Measurements from ENCODE around the gene LEFTY1.
A peak's percentile ranks its signal among the peaks of the same experiment; 100 is the strongest.

LEFTY1 gene

DNA sequence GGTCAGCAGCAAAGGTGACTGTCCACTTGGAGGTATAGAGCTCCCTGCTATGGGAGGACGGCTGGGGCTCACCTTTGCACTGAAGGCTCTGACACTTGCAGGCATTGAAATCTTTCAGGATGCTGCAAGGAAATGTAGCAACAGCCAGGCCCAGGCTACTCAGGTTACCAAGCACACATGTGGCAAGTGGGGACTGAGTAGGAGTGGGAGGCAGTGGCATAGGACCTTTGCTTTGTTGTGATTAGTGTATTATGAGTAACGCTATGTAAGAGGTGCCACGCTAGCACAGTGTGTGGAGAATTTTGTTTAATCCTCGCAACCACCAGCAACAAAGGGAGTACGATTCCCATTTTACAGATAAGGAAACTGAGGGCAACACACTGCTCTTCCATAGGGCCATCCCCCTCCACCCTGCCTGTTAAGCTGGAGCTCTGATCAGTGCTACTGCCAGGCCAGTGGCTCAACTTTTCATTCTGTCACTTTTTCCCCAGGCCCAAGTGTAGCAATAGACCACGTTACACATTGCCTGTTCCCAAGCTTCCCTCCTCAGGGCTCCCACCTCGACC, 28.0 kb downstream of the LEFTY1 start:
- Histone ChIP-seq H2AFZ (ENCODE audit: insufficient read depth, low read length, poor library complexity) (no peak overlapping the region), H3K9ac (ENCODE audit: low read length) (no peak overlapping the region), H3K4me3 (ENCODE audit: low read depth, low read length) (no peak overlapping the region), H3K18ac (ENCODE audit: low read length) (no peak overlapping the region), H2AK5ac (ENCODE audit: low read length) (no peak overlapping the region), H3K79me1 (ENCODE audit: low read length) (no peaks in the 10 kb centered on the region), H4K8ac (ENCODE audit: low read depth, low read length) (no peak overlapping the region), H3K23ac (ENCODE audit: low read length) (no peak overlapping the region), H3K4me2 (ENCODE audit: low read length) (no peak overlapping the region), H3K27ac (ENCODE audit: low read depth, low read length) (no peak overlapping the region), H3K9me3 (ENCODE audit: insufficient read depth, low read depth, low read length) (no peaks in the 10 kb centered on the region), H3K4ac (ENCODE audit: low read depth, low read length) (no peak overlapping the region), H3K4me1 (ENCODE audit: control insufficient read depth in 1 of 2, insufficient read depth in 2 of 2, low read length in 2 of 2) (no peaks in the 10 kb centered on the region), H3K79me2 (ENCODE audit: control insufficient read depth, insufficient read depth, low read length, poor library complexity) (no peaks in the 10 kb centered on the region), H3K14ac (ENCODE audit: low read length) (no peak overlapping the region), H2BK5ac (ENCODE audit: low read depth, low read length, poor library complexity) (no peak overlapping the region), H2BK120ac (ENCODE audit: insufficient read depth, low read length, poor library complexity) (no peak overlapping the region), H4K12ac (ENCODE audit: low read depth, low read length) (no peak overlapping the region), H3K27me3 (ENCODE audit: insufficient read depth, low read length) (no peaks in the 10 kb centered on the region), H4K91ac (ENCODE audit: low read depth, low read length) (no peak overlapping the region), H3K36me3 (ENCODE audit: control insufficient read depth in 1 of 2, insufficient read depth in 2 of 2, low read length in 2 of 2) (peaks cover 45 to 51% of the 10 kb centered on the region in 2 experiments), H2BK12ac (ENCODE audit: low read length) (no peak overlapping the region)
- WGBS (ENCODE audit: extremely low coverage, insufficient coverage, insufficient read length), result no CpG with 5 or more reads among the region's 7 CpGs
- DNase-seq, result no peak

DNA sequence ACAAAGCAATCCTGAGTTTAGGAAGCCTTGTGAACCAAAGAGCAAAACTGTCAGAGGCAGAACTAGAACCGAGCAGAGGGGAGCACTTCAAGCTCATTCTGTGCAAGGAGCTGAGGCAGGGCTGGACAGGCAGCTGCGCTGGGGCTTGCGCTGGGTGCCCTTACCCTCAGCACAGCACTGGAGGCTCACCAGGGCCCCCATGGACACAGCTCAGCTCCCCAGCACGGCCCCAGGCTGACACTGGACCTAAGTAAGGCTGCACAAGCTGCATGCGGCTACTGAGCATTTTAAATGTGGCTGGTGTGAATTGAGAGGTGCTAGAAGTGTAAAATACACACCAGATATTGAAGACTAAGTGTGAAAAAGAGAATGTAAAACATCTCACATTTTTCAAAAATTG, 28.8 kb downstream of the LEFTY1 start:
- H2AFZ ChIP-seq (ENCODE audit: insufficient read depth, low read length, poor library complexity), result no peak overlapping the region
- H2AK5ac ChIP-seq (ENCODE audit: low read length), result no peak overlapping the region
- no peaks in the 10 kb centered on the region for H3K27me3 ChIP-seq (ENCODE audit: insufficient read depth, low read length)
- H3K18ac ChIP-seq (ENCODE audit: low read length), result no peak overlapping the region
- H3K27ac ChIP-seq (ENCODE audit: low read depth, low read length), result no peak overlapping the region
- no CpG with 5 or more reads among the region's 5 CpGs for WGBS (ENCODE audit: extremely low coverage, insufficient coverage, insufficient read length)
- no peak overlapping the region for H4K12ac ChIP-seq (ENCODE audit: low read depth, low read length)
- H3K4me2 ChIP-seq (ENCODE audit: low read length), result no peak overlapping the region
- peaks cover 38 to 42% of the 10 kb centered on the region in 2 experiments for H3K36me3 ChIP-seq (ENCODE audit: control insufficient read depth in 1 of 2, insufficient read depth in 2 of 2, low read length in 2 of 2)
- H2BK5ac ChIP-seq (ENCODE audit: low read depth, low read length, poor library complexity), result no peak overlapping the region
- H3K9me3 ChIP-seq (ENCODE audit: insufficient read depth, low read depth, low read length), result no peaks in the 10 kb centered on the region
- H3K79me2 ChIP-seq (ENCODE audit: control insufficient read depth, insufficient read depth, low read length, poor library complexity), result no peaks in the 10 kb centered on the region
- no peaks in the 10 kb centered on the region for H3K4me1 ChIP-seq (ENCODE audit: control insufficient read depth in 1 of 2, insufficient read depth in 2 of 2, low read length in 2 of 2)
- no peak overlapping the region for H4K8ac ChIP-seq (ENCODE audit: low read depth, low read length)
- no peak for DNase-seq
- H3K9ac ChIP-seq (ENCODE audit: low read length), result peak overlapping the region; percentile 33
- no peak overlapping the region for H3K23ac ChIP-seq (ENCODE audit: low read length)
- H2BK12ac ChIP-seq (ENCODE audit: low read length), result no peak overlapping the region
- no peak overlapping the region for H3K4me3 ChIP-seq (ENCODE audit: low read depth, low read length)
- H3K14ac ChIP-seq (ENCODE audit: low read length), result no peak overlapping the region
- no peak overlapping the region for H4K91ac ChIP-seq (ENCODE audit: low read depth, low read length)
- no peak overlapping the region for H2BK120ac ChIP-seq (ENCODE audit: insufficient read depth, low read length, poor library complexity)
- H3K4ac ChIP-seq (ENCODE audit: low read depth, low read length), result no peak overlapping the region
- H3K79me1 ChIP-seq (ENCODE audit: low read length), result no peaks in the 10 kb centered on the region

DNA sequence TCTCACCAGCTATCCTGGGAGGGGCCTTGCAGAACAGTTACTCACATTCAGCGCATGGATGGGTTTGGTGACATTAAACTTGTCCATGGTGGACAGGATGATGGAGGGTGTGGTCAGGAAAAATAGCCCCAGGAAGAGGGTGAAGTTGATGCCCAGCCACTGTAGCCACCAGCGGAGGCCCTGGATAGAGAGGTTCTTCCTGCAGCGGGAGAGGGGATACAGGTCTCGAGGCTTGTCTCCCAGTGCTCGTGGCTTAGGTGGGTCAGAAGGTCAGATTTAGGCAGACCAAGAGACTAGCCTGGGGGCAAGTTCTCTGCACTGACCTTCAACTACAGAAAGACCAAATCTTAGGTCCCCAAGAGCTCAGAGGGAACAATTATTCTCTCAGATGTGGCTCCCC, 29.8 kb downstream of the LEFTY1 start:
- no peak overlapping the region for H3K4me2 ChIP-seq (ENCODE audit: low read length)
- no peak overlapping the region for H3K27ac ChIP-seq (ENCODE audit: low read depth, low read length)
- no peaks in the 10 kb centered on the region for H3K27me3 ChIP-seq (ENCODE audit: insufficient read depth, low read length)
- H2BK12ac ChIP-seq (ENCODE audit: low read length), result no peak overlapping the region
- H3K9me3 ChIP-seq (ENCODE audit: insufficient read depth, low read depth, low read length), result no peaks in the 10 kb centered on the region
- peaks cover 40 to 48% of the 10 kb centered on the region in 2 experiments for H3K36me3 ChIP-seq (ENCODE audit: control insufficient read depth in 1 of 2, insufficient read depth in 2 of 2, low read length in 2 of 2)
- H2AFZ ChIP-seq (ENCODE audit: insufficient read depth, low read length, poor library complexity), result no peak overlapping the region
- no peak overlapping the region for H3K9ac ChIP-seq (ENCODE audit: low read length)
- no peak overlapping the region for H2BK120ac ChIP-seq (ENCODE audit: insufficient read depth, low read length, poor library complexity)
- H4K12ac ChIP-seq (ENCODE audit: low read depth, low read length), result no peak overlapping the region
- no peak overlapping the region for H3K18ac ChIP-seq (ENCODE audit: low read length)
- no peak overlapping the region for H3K23ac ChIP-seq (ENCODE audit: low read length)
- H3K79me2 ChIP-seq (ENCODE audit: control insufficient read depth, insufficient read depth, low read length, poor library complexity), result no peaks in the 10 kb centered on the region
- H3K4me1 ChIP-seq (ENCODE audit: control insufficient read depth in 1 of 2, insufficient read depth in 2 of 2, low read length in 2 of 2), result no peaks in the 10 kb centered on the region
- no peak overlapping the region for H3K14ac ChIP-seq (ENCODE audit: low read length)
- H3K4me3 ChIP-seq (ENCODE audit: low read depth, low read length), result no peak overlapping the region
- no peak overlapping the region for H2AK5ac ChIP-seq (ENCODE audit: low read length)
- no peak overlapping the region for H4K8ac ChIP-seq (ENCODE audit: low read depth, low read length)
- no peaks in the 10 kb centered on the region for H3K79me1 ChIP-seq (ENCODE audit: low read length)
- H2BK5ac ChIP-seq (ENCODE audit: low read depth, low read length, poor library complexity), result no peak overlapping the region
- no peak for DNase-seq
- WGBS (ENCODE audit: extremely low coverage, insufficient coverage, insufficient read length), result no CpG with 5 or more reads among the region's 5 CpGs
- no peak overlapping the region for H3K4ac ChIP-seq (ENCODE audit: low read depth, low read length)
- H4K91ac ChIP-seq (ENCODE audit: low read depth, low read length), result no peak overlapping the region

DNA sequence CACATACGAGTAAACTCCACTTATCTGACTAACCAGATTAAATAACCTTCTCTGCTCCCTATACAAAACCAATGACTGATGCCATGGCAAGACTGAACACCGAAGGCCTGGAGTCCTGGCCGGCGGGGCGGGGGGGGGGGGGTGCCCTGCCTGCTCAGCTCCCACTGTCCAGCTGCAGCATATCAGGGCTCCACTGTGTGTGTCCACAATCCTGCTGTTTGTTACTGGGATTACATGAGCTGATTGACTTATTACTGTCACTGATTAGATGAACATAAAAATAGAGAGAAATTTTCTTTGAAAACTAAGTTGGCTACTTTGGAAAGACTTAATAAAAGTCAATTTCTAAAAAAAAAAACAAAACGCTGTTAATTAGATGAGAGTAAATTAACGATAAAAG, 31.7 kb downstream of the LEFTY1 start:
- Histone ChIP-seq H3K9ac (ENCODE audit: low read length) (no peak overlapping the region), H3K4me2 (ENCODE audit: low read length) (no peak overlapping the region), H4K8ac (ENCODE audit: low read depth, low read length) (no peak overlapping the region), H2AFZ (ENCODE audit: insufficient read depth, low read length, poor library complexity) (no peak overlapping the region), H3K27ac (ENCODE audit: low read depth, low read length) (no peak overlapping the region), H3K14ac (ENCODE audit: low read length) (no peak overlapping the region), H3K4me1 (ENCODE audit: control insufficient read depth in 1 of 2, insufficient read depth in 2 of 2, low read length in 2 of 2) (no peaks in the 10 kb centered on the region), H2BK120ac (ENCODE audit: insufficient read depth, low read length, poor library complexity) (no peak overlapping the region), H2AK5ac (ENCODE audit: low read length) (no peak overlapping the region), H4K12ac (ENCODE audit: low read depth, low read length) (no peak overlapping the region), H3K79me1 (ENCODE audit: low read length) (no peaks in the 10 kb centered on the region), H3K23ac (ENCODE audit: low read length) (no peak overlapping the region), H3K4me3 (ENCODE audit: low read depth, low read length) (no peak overlapping the region), H3K79me2 (ENCODE audit: control insufficient read depth, insufficient read depth, low read length, poor library complexity) (no peaks in the 10 kb centered on the region), H3K4ac (ENCODE audit: low read depth, low read length) (no peak overlapping the region), H4K91ac (ENCODE audit: low read depth, low read length) (no peak overlapping the region), H2BK5ac (ENCODE audit: low read depth, low read length, poor library complexity) (no peak overlapping the region), H2BK12ac (ENCODE audit: low read length) (no peak overlapping the region), H3K18ac (ENCODE audit: low read length) (no peak overlapping the region), H3K27me3 (ENCODE audit: insufficient read depth, low read length) (no peaks in the 10 kb centered on the region), H3K9me3 (ENCODE audit: insufficient read depth, low read depth, low read length) (no peaks in the 10 kb centered on the region), H3K36me3 (ENCODE audit: control insufficient read depth in 1 of 2, insufficient read depth in 2 of 2, low read length in 2 of 2) (peaks cover 46 to 53% of the 10 kb centered on the region in 2 experiments)
- no peak for DNase-seq
- no CpG with 5 or more reads among the region's 7 CpGs for WGBS (ENCODE audit: extremely low coverage, insufficient coverage, insufficient read length)
